Esophagus muscularis mucosa (tissue), 4 donors: ENCODE results near the gene GATC. TPM values are rescaled to one million over a fixed set of nuclear protein-coding genes. Genes with fewer than 3 reads are reported as not detected.
"Not testable (repeated sequence)": the region's sequence is repeated elsewhere in the genome, so short reads cannot be mapped to it uniquely, and the experiment has no call there.

Experiments used
- DNase-seq: peaks from one replicate; pipeline ENCODE4 v3.0.0-alpha.2; 2017; ENCODE audit errors: extremely low spot score
- H3K27ac ChIP-seq, 4 donors: fragments of 200-600 bp; sonication (generic); replicated peaks in 1 of 4; 1 replicate in 3 of 4; 2 replicates in 1 of 4; pipeline ENCODE4 v1.5.1; 2016 to 2019; ENCODE audit warnings: mild to moderate bottlenecking in 1 of 4
- H3K27me3 ChIP-seq, 4 donors: fragments of 200-600 bp; sonication (generic); one replicate each; pipeline versions ENCODE4 v1.5.1 to v1.6.0; 2016 to 2019
- H3K36me3 ChIP-seq, 4 donors: fragments of 200-600 bp; sonication (generic); one replicate each; pipeline ENCODE4 v1.5.1; 2016 to 2019
- H3K4me1 ChIP-seq, 4 donors: fragments of 200-600 bp; sonication (generic); one replicate each; pipeline ENCODE4 v1.5.1; 2016 to 2019
- H3K4me3 ChIP-seq, 4 donors: fragments of 200-600 bp; sonication (generic); 1 replicate in 2 of 4; 2 replicates in 2 of 4; pipeline ENCODE4 v1.5.1; 2016 to 2019; ENCODE audit warnings: mild to moderate bottlenecking in 4 of 4, moderate library complexity in 1 of 4
- H3K9me3 ChIP-seq, 4 donors: fragments of 200-600 bp; sonication (generic); 1 replicate in 3 of 4; 2 replicates in 1 of 4; pipeline ENCODE4 v1.5.1; 2016 to 2019
- CTCF ChIP-seq, 3 experiments: fragments of 200-600 bp in 2 of 3; fragments of 450-650 bp in 1 of 3; sonication (generic) in 2 of 3; IDR thresholded peaks; one replicate each; pipeline ENCODE4 v1.5.1; 2017 to 2019; ENCODE audit warnings: antibody characterized with exemption in 3 of 3, mild to moderate bottlenecking in 2 of 3, moderate library complexity in 1 of 3
- EP300 ChIP-seq: sonication (generic); formaldehyde crosslinking; IDR thresholded peaks from one replicate; pipeline ENCODE4 v1.6.1; 2017; ENCODE audit warnings: antibody characterized with exemption
- POLR2A ChIP-seq: fragments of 450-650 bp; IDR thresholded peaks from one replicate; pipeline ENCODE4 v1.6.1; 2017; ENCODE audit warnings: antibody characterized with exemption, moderate library complexity, mild to moderate bottlenecking, low read depth
- POLR2AphosphoS5 ChIP-seq, 2 donors: sonication (generic); formaldehyde crosslinking; IDR thresholded peaks; one replicate each; pipeline ENCODE4 v1.6.1; 2017; ENCODE audit warnings: antibody characterized with exemption in 2 of 2
- WGBS: methylation state at CpG from one replicate; pipeline ENCODE4 v1.1.5; 2018; 5-methylcytosine and 5-hydroxymethylcytosine counted together
- intact Hi-C: fragments of 100-400 bp; cut with DNase I; formaldehyde crosslinking; loops from one replicate; pipeline ENCODE4 v1.15.1; 2023
- total RNA-seq, 4 donors: library from RNA; depleted of rRNA; stranded (reverse); fragments of >200 nt; gene quantifications; one replicate each; pipeline versions ENCODE4 v1.1.0 to v1.2.1, GENCODE V29; 2016

GATC gene
- total RNA-seq, 4 donors from 2014 or later: 18.5 to 24.0 (median 20.2) TPM

GRCh38 chr12:120444676-120445075 lies 1.6 kb upstream of the GATC start:
- peak overlapping the region in 1 of 4 donors; percentile 2 for H3K27ac ChIP-seq
- TF ChIP-seq CTCF (IDR thresholded peaks at IDR 0.05) (no peak), POLR2A (no peak), POLR2AphosphoS5 (IDR thresholded peaks at IDR 0.05) (no peak), EP300 (no peak)
- intact Hi-C loops: no loop called here

GRCh38 chr12:120446844-120447178 lies 567 bp downstream of the GATC start:
- peak overlapping the region; percentile 89 to 93 (median 90) for H3K27ac ChIP-seq
- intact Hi-C loops, H3K9me3 ChIP-seq, DNase-seq, H3K27me3 ChIP-seq: not testable (repeated sequence)
- H3K4me1 ChIP-seq: peaks cover 19 to 40% (median 30%) of the 10 kb centered on the region in 4 donors
- peaks cover 5 to 48% (median 31%) of the 10 kb centered on the region in 4 donors for H3K36me3 ChIP-seq
- peak overlapping the region; percentile 80 to 90 (median 88) for H3K4me3 ChIP-seq
- WGBS: 6% methylated on average over 17 of the region's 17 CpGs

More at GRCh38 chr12:120444676-120445075, 1.6 kb upstream of the GATC start:
- Histone ChIP-seq H3K36me3 (peaks cover 5 to 56% (median 43%) of the 10 kb centered on the region in 4 donors), H3K27me3 (no peaks in the 10 kb centered on the region), H3K4me3 (no peak overlapping the region), H3K4me1 (peaks cover 24 to 44% (median 36%) of the 10 kb centered on the region in 4 donors), H3K9me3 (peaks cover 0 to 5% (median 0%) of the 10 kb centered on the region in 4 donors)
- DNase-seq: no peak
- WGBS: 94% methylated on average over 2 of the region's 2 CpGs

- intact Hi-C loops: no loop called here
- Histone ChIP-seq H3K27ac (no peak overlapping the region), H3K27me3 (no peaks in the 10 kb centered on the region), H3K36me3 (peaks cover 5 to 43% (median 31%) of the 10 kb centered on the region in 4 donors), H3K4me3 (peak overlapping the region in 1 of 4 donors; percentile 87), H3K9me3 (peaks cover 0 to 5% (median 0%) of the 10 kb centered on the region in 4 donors), H3K4me1 (peaks cover 19 to 40% (median 30%) of the 10 kb centered on the region in 4 donors)
- no peak for TF ChIP-seq POLR2A
- TF ChIP-seq EP300: no peak
- no peak for TF ChIP-seq CTCF (IDR thresholded peaks at IDR 0.05)
- TF ChIP-seq POLR2AphosphoS5 (IDR thresholded peaks at IDR 0.05): no peak
- no peak for DNase-seq
- 94% methylated on average over 4 of the region's 4 CpGs for WGBS
Measured at GRCh38 chr12:120447992-120448391, 1.7 kb downstream of the GATC start.

- H3K4me3 ChIP-seq, H3K9me3 ChIP-seq, intact Hi-C loops, H3K27me3 ChIP-seq, H3K27ac ChIP-seq, DNase-seq: not testable (repeated sequence)
- 92% methylated on average over 5 of the region's 5 CpGs for WGBS
- H3K4me1 ChIP-seq: peaks cover 4 to 20% (median 10%) of the 10 kb centered on the region in 4 donors
- peaks cover 18 to 60% (median 43%) of the 10 kb centered on the region in 4 donors for H3K36me3 ChIP-seq
Measured at GRCh38 chr12:120452524-120452923, 6.3 kb downstream of the GATC start.

GRCh38 chr12:120453060-120453750 lies 7.0 kb downstream of the GATC start:
- Histone ChIP-seq H3K4me1 (peaks cover 0 to 13% (median 4%) of the 10 kb centered on the region in 4 donors), H3K36me3 (peaks cover 23 to 67% (median 50%) of the 10 kb centered on the region in 4 donors), H3K9me3 (no peaks in the 10 kb centered on the region), H3K4me3 (no peak overlapping the region), H3K27ac (no peak overlapping the region), H3K27me3 (no peaks in the 10 kb centered on the region)
- WGBS: 90% methylated on average over 3 of the region's 3 CpGs
- no peak for DNase-seq
- TF ChIP-seq POLR2AphosphoS5 (IDR thresholded peaks at IDR 0.05): no peak
- TF ChIP-seq POLR2A: no peak
- intact Hi-C loops: no loop called here

- Histone ChIP-seq H3K4me3 (no peak overlapping the region), H3K27ac (no peak overlapping the region), H3K4me1 (peaks cover 0 to 7% (median under 1%) of the 10 kb centered on the region in 4 donors), H3K9me3 (no peaks in the 10 kb centered on the region), H3K27me3 (no peaks in the 10 kb centered on the region), H3K36me3 (peaks cover 30 to 75% (median 58%) of the 10 kb centered on the region in 4 donors)
- no peak for DNase-seq
- WGBS: 66% methylated on average over 4 of the region's 4 CpGs
- intact Hi-C loops: no loop called here
- no peak for TF ChIP-seq POLR2AphosphoS5 (IDR thresholded peaks at IDR 0.05)
- TF ChIP-seq EP300: no peak
- peak; percentile 19 to 69 (median 32) for TF ChIP-seq CTCF (IDR thresholded peaks at IDR 0.05)
- TF ChIP-seq POLR2A: no peak
Measured at GRCh38 chr12:120453977-120454376, 7.7 kb downstream of the GATC start.
